Anterior cingulate cortex (tissue), 58 donors: ENCODE measurements around the gene ULK3.

Experiments
- DNase-seq, 58 donors: peaks; one replicate each; lab custom pipeline; 2025; lab: John Stamatoyannopoulos, UW

The ULK3 gene

GRCh38 chr15:74802862-74803447 is 40.0 kb downstream of the ULK3 start:
- DNase-seq: no peak

- no peak for DNase-seq
Measured at GRCh38 chr15:74802290-74802689, 40.7 kb downstream of the ULK3 start.

GRCh38 chr15:74801311-74801997 is 41.5 kb downstream of the ULK3 start:
- no peak for DNase-seq

GRCh38 chr15:74800559-74801094 is 42.3 kb downstream of the ULK3 start:
- DNase-seq: peak in 1 of 58 donors; percentile 16

GRCh38 chr15:74799856-74800558 is 42.9 kb downstream of the ULK3 start:
- DNase-seq: peak in 52 of 58 donors; percentile 8 to 76 (median 46)

GRCh38 chr15:74799255-74799855 is 43.6 kb downstream of the ULK3 start:
- DNase-seq: no peak

- DNase-seq: no peak
Measured at GRCh38 chr15:74798388-74799254, 44.3 kb downstream of the ULK3 start.

GRCh38 chr15:74795966-74796625 is 46.9 kb downstream of the ULK3 start:
- DNase-seq: no peak

- no peak for DNase-seq
Measured at GRCh38 chr15:74794970-74795349, 48.0 kb downstream of the ULK3 start.

- no peak for DNase-seq
Measured at GRCh38 chr15:74794248-74794969, 48.5 kb downstream of the ULK3 start.

GRCh38 chr15:74793135-74794028 is 49.6 kb downstream of the ULK3 start:
- DNase-seq: peak in 1 of 58 donors; percentile 23

- DNase-seq: peak in 1 of 58 donors; percentile 61
Measured at GRCh38 chr15:74792227-74793016, 50.5 kb downstream of the ULK3 start.

- no peak for DNase-seq
Measured at GRCh38 chr15:74791667-74792066, 51.3 kb downstream of the ULK3 start.

GRCh38 chr15:74791007-74791406 is 51.9 kb downstream of the ULK3 start:
- DNase-seq: no peak

GRCh38 chr15:74790080-74790916 is 52.7 kb downstream of the ULK3 start:
- DNase-seq: peak in 53 of 58 donors; percentile 17 to 88 (median 59)

- no peak for DNase-seq
Measured at GRCh38 chr15:74789741-74790079, 53.2 kb downstream of the ULK3 start.
